Left ventricle myocardium inferior (tissue), 1 donor: Measurements from ENCODE around the gene MAMDC2. TPM values are rescaled to one million over a fixed set of nuclear protein-coding genes. Genes with fewer than 3 reads are reported as not detected.

ENCODE experiments used
- DNase-seq: peaks from one replicate; pipeline ENCODE4 v3.0.0-alpha.2; 2020
- H3K27ac ChIP-seq: fragments of 200-600 bp; replicated peaks from 2 replicates; pipeline ENCODE4 v1.8.0; 2021
- H3K27me3 ChIP-seq: fragments of 200-600 bp; 2 replicates; pipeline ENCODE4 v1.8.0; 2021; ENCODE audit warnings: low read depth
- H3K36me3 ChIP-seq: fragments of 200-600 bp; 2 replicates; pipeline ENCODE4 v1.8.0; 2021
- H3K4me1 ChIP-seq: fragments of 200-600 bp; 2 replicates; pipeline ENCODE4 v1.8.0; 2021
- H3K4me3 ChIP-seq: fragments of 200-600 bp; 2 replicates; pipeline ENCODE4 v1.8.0; 2021; ENCODE audit warnings: mild to moderate bottlenecking, moderate library complexity
- H3K9me3 ChIP-seq: fragments of 200-600 bp; replicated peaks from 2 replicates; pipeline ENCODE4 v1.8.0; 2021
- intact Hi-C: fragments of 100-400 bp; cut with micrococcal nuclease; formaldehyde crosslinking; loops from one replicate; pipeline ENCODE4 v1.11.0; 2022
- total RNA-seq: library from RNA; stranded (reverse); fragmentation: NEBNext Ultra II Directional; extraction: Animal tissue kit (Norgen Biotek cat#: 25700); gene quantifications from one replicate; pipeline ENCODE4 v1.2.1, GENCODE V29; 2021
- TF ChIP-seq, protein P1 (sequence below): fragments of 200-600 bp; IDR thresholded peaks from 2 replicates; pipeline ENCODE4 v1.8.0; 2021; ENCODE audit warnings: antibody characterized with exemption, mild to moderate bottlenecking, borderline replicate concordance
- donor health status: DM: no; HTN: yes; CAD: no; lungs with severe emphysema.

The MAMDC2 gene
- total RNA-seq, 1 donor from 2014 or later, result 9.0 TPM

DNA sequence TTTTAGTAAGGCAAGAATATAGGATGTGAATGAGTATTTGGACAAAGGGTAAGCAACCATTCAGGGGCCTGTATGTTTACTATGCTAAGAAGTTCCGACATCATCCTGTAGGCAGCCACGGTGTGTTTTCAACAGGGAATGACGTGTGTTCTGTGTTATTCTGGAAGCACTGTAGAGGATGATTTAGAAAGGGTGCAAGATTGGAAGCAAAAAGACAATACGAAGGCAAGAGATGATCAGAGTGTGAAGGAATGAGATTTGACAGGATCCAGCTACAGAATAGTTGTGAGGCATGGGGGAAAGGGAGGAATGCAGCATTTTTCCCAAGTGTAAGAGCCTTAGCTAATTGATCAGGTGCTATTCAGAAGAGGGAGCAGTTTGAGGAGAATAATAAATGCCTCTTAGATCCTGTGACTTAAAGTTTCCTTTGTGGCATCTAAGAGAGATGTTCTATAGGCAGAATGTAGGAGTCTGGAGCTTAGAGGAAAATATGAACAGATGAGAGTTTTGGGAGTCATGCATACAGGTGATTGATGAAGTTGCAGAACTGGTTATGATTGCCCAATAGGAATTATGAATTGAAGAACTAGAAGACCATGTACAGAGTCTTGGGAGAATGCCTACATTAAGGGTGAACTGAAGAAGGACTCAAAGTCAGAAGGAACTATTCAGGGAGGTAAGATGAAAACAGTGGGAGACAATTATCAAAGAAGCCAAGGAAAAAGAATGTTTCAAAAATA is 217.7 kb downstream of the MAMDC2 start:
- H3K27me3 ChIP-seq, result no peaks in the 10 kb centered on the region
- peaks cover 30% of the 10 kb centered on the region for H3K36me3 ChIP-seq
- H3K4me1 ChIP-seq, result peaks cover 82% of the 10 kb centered on the region
- no peak for DNase-seq
- intact Hi-C loops, result no loop called here
- peak overlapping the region; percentile 7 for H3K27ac ChIP-seq
- TF ChIP-seq, protein P1, sequence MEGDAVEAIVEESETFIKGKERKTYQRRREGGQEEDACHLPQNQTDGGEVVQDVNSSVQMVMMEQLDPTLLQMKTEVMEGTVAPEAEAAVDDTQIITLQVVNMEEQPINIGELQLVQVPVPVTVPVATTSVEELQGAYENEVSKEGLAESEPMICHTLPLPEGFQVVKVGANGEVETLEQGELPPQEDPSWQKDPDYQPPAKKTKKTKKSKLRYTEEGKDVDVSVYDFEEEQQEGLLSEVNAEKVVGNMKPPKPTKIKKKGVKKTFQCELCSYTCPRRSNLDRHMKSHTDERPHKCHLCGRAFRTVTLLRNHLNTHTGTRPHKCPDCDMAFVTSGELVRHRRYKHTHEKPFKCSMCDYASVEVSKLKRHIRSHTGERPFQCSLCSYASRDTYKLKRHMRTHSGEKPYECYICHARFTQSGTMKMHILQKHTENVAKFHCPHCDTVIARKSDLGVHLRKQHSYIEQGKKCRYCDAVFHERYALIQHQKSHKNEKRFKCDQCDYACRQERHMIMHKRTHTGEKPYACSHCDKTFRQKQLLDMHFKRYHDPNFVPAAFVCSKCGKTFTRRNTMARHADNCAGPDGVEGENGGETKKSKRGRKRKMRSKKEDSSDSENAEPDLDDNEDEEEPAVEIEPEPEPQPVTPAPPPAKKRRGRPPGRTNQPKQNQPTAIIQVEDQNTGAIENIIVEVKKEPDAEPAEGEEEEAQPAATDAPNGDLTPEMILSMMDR, result no peak
- H3K4me3 ChIP-seq, result peak overlapping the region; percentile 84
- no peaks in the 10 kb centered on the region for H3K9me3 ChIP-seq

DNA sequence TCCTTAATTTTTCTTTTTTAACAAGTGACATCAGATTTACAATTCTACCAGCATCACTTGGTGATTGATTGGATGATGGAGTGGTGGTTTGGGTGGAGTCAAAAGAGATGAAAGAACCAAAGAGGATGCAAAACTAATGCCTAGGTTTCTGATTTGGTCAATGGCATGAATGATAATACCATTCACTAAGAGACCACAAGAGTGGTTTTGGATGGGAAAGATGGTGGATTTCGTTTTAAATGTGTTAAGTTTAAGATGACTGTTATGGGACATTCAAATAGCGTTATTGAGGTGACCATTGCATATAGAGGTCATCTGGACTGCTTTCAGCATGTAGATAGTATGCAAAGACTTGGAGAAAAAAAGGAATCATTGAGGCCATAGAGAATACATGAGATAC is 218.7 kb downstream of the MAMDC2 start:
- Histone ChIP-seq H3K9me3 (no peaks in the 10 kb centered on the region), H3K4me1 (peaks cover 81% of the 10 kb centered on the region), H3K27ac (peak overlapping the region; percentile 59), H3K36me3 (peaks cover 35% of the 10 kb centered on the region), H3K4me3 (no peak overlapping the region), H3K27me3 (no peaks in the 10 kb centered on the region)
- TF ChIP-seq, protein P1, result no peak
- DNase-seq, result no peak
- intact Hi-C loops, result no loop called here

DNA sequence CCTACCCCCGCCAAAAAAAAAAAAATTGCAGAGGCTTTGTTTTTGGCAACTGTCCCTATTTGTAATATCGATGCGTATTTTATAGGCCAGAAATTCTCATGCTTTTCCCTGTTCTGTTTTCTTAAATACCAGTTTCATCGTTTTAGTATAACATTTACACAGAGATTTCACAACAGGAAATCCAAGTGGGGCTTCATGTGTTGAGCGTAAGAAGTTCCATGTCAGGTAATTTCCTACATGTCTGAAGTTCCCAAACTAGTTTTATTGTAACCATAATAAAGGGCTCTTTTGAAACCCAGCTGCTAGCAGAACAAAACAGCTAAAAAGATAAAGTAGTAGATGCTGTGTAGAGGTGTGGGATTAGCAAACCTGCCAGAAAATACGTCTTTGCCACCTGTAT is 219.3 kb downstream of the MAMDC2 start:
- intact Hi-C loops, result no loop called here
- peaks cover 75% of the 10 kb centered on the region for H3K4me1 ChIP-seq
- H3K9me3 ChIP-seq, result no peaks in the 10 kb centered on the region
- TF ChIP-seq, protein P1, result no peak
- no peak overlapping the region for H3K4me3 ChIP-seq
- H3K27ac ChIP-seq, result peak overlapping the region; percentile 59
- H3K27me3 ChIP-seq, result no peaks in the 10 kb centered on the region
- H3K36me3 ChIP-seq, result peaks cover 38% of the 10 kb centered on the region
- DNase-seq, result no peak

DNA sequence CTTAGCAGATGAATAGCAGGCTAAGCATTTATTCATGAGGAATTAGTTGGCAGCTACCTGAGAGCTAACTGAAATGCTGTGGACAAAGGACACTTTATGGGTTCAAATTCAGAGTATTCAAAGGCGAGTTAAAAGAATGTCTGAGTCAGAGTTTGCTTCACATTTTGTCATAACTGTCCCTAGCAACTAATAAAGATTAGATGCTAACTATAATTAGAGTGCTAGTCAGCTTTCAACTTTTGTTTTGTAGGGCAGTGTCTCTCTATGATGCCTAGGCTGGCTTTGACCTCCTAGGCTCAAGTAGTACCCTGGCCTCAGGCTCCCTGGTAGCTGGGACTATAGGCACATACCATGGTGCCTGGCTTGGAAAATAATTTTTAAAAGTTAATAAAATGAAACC is 219.8 kb downstream of the MAMDC2 start:
- intact Hi-C loops, result no loop called here
- TF ChIP-seq, protein P1, result no peak
- DNase-seq, result no peak
- Histone ChIP-seq H3K4me1 (peaks cover 70% of the 10 kb centered on the region), H3K27me3 (no peaks in the 10 kb centered on the region), H3K4me3 (no peak overlapping the region), H3K27ac (peak overlapping the region; percentile 59), H3K36me3 (peaks cover 43% of the 10 kb centered on the region), H3K9me3 (no peaks in the 10 kb centered on the region)

Other genes starting within 250 kb of the MAMDC2 start
- gene CFAP95, start 223.0 kb upstream of the MAMDC2 start, total RNA-seq, result not detected
- 11.0 TPM for gene SMC5, start 215.1 kb downstream of the MAMDC2 start, total RNA-seq